CMK (cell line): ENCODE measurements around the gene DGKD.

ENCODE experiments used
- DNase-seq: peaks from one replicate; pipeline ENCODE4 v3.0.0-alpha.2; 2010; ENCODE audit warnings: low read depth

Gene DGKD

DNA sequence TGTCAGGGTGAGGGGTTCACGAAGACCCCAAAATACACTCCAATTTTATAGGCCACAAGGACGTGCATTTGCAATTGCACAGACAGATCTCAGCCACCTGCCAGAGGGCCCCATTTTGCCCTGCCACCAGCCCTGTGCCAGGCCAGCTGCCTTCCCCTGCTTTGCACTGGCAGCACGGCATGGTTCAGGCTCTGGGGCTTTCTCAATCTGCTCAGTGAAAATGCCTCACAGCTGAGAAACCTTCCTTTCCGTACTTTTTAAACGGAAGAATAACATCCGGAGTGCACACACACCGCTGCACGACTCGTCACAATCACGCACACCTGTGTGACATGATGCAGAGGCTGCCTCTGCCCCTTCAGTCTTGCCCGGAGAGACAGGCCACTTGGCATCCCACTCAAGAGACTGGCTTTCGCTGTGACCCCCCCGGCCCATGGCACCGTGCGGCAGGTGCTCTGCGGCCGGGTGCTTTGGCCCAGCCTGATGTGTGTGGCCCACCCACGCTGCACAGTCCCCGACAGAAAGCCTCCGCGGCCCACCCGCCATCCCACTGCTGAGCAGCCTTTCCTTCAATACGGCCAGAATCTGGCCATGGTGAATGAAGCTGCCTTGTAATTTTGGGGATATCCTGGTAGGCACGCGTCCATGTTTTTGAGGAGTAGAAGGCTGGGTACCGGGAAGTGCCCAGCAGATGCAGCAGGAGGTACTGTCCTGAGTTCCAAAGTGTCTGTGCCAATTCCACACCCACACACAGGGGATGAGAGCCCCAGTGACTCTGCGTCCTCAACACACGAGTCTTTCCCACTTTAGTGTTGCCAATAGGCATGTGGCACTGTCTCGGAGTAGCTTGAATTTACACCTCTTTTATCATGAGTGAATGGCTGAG lies 123.5 kb downstream of the DGKD start:
- no peak for DNase-seq

DNA sequence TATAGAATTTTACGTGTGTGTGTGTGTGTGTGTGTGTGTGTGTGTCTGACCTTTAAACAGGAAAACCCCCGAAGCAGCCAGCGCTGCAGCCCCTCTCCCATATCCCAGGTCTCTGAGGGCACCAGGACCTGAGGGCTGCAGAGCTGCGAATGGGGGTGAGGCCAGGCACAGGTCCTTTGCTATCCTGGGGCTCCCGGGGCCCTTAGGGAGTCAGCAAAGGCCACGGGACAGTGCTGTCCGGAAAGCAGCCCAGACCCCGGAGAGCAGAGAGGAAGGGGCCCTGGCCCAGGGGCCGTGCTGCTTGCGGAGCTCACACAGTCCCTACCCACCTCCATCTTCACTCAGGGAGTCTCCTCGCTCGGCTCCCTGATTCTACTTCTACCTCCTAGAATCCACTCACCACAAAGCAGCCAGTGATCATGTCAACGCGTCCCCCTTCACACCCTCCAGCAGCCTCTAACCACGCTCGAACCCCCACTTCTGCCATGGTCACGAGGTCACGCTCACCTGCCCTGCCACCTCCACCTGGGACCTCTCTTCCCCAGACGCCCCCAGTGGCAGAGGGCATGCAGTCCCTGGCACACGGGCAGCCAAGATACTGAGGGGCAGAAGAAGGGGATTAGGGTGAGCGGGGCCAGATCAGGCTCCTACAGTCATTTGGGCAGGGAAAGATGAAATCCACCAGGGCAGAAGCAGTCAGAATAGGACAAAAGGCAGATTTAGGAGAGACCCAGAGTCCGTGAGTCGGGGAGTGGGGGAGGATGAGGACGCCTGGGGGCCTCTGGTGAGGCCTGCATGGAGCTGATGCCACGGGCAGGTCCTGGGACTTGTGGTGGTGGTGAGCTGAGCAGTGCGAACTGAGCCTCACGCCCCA lies 125.6 kb downstream of the DGKD start:
- DNase-seq = no peak

DNA sequence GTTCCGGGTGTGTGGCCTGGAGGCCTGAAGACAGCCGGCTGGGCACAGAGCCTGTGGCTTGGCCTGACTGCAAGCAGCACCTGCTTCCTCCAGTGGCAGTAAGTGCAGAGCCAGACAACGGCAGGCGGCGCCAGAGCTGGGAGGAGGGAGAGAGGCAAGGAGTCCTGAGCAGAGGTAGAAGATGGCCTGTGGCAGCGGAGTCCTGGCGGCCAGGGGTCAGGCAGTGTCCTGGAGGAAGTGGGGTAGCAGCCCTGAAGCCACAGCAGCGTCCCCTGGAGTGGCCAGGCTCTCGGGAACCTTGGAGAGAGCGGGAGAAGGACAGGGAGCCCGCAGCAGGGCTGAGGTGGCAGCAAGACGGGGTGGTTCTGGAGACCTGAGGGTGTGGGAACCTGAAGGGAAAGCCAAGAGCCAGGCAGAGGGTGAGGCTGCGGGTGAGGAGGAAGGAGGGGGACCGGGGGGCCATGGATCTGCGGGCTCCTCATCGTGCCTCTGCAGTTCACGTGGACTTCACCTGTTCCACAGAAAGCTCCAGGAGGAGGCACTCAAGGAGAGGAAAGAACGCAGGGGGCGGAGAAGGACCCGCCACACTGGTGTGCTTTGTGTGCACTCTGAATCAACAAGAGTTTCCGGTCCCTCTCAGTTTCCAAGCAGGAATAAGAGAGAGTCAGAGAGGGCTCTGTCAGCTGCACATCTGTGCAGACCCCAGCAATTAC lies 126.4 kb downstream of the DGKD start:
- DNase-seq = no peak

DNA sequence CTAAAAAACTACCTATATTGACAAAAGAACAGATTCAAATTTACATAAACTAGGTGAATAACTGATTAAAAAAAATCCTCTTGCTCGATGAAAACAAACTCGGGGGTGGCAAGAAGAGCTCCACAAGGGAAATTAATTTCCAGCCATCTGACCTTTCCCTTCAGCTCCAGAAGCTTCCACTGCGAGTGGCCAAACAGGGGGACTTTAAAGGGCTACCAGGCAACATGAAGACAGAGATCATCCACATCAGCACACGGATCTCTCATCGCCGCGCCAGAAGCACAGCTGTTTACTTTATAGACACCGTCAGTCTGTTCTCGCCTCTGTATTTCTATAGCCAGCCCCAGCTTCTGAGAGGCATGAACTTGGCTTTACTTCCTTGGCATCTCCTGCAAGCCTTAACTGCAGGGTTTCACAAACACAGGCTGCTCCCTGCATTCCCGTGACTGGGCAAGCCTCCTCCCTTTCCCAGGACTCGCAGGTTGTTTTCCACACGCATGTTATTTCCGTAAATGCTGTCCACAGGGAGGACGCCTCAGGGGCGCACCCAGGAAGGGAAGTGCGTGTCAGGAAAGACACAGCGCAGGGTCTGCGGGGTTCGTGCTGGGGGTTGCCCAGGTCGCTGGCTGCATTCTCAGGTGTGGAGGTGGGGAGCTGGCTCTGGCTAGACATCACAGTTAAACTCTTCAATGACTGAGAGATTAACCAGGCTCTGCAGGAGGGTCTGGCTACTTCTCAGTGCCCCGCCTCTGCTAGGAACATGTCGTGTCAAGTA lies 127.3 kb downstream of the DGKD start:
- DNase-seq = no peak

DNA sequence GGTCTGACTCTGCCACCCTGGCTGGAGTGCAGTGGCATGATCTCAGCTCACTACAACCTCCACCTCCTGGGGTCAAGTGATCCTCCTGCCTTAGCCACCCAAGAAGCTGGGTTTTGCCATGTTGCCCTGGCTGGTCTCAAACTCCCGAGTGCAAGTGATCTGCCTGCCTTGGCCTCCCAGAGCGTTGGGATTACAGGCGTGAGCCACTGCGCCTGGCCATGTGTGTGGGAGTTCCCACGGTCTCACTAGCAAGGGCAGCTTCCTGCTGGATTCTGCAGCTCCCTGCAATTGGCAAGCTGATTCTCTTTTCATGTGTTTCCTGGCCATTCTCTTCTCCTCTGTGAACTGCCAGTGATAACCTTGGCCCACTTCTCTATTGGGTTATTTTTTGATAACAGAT lies 128.3 kb downstream of the DGKD start:
- no peak for DNase-seq

DNA sequence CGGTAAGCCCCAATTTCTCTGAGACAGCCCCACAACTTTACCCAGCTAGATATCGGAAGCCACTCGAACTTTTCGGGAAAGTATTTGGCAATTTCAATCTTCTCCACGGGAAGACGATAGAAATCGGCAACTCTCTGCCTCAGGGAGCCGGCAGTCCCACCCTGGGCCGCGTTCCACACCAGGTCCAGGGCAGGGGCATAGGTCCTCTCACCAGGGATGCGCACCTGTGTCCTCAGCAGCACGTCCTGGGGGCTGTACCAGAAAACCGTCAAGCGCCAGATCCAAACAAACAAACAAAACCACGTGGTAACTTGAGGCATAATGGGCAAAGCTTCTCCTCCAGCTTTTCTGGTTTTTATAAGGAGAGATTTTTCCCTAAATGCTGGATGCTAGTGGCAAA lies 131.4 kb downstream of the DGKD start:
- no peak for DNase-seq

DNA sequence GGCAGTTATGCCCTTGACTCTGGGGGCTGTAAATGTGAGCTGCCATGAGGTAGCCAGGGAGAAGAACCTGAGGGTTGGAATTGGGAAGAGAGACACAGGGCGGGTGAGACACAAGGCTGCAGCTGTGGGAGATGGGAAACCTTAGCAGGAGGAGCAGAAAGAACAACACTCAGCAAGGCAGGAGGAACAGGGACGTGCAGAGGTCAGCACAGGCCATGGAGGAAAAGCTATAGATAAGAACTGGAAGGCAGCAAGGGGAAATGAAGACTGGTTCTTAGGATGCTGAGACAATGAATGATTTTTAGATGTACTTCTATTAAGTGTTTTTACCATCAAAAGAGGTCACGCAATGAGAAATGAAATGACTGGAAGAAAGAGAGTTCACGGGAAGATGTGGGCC lies 132.1 kb downstream of the DGKD start:
- no peak for DNase-seq

DNA sequence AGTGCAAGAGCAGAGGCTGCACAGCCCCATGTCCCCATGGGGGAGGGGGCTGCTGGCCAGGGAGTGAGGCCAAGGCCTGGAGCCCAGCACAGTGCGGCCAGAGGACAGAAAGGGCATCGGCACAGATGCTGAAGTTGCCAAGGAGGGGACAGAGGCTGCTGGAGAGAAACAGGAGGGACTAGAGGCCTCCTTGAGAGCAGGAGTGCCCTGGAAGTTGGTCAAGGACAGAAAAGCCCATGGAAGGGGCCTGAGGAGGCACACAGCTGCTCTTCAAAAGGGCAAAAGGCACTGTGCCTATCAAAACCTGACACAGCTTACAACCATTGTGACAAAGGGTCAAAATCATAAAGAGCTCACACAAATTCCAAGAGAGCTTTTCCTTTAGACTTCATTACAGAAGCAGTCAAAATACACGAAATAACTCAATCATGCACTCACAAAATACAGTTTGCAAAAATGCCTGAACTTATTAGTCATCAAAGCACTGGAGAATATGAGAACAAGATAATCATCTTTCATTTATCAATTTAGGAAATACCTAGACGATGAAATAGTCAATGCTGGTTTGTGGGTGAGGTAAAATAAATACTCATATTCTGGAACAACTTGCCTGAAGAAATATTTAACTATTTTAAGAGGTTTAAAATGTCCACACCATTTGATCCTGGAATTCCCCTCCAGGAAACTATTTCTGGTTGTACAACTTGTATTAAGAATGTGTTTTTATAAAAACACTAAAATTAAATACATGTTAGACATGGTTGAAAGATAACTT lies 132.7 kb downstream of the DGKD start:
- DNase-seq = no peak

DNA sequence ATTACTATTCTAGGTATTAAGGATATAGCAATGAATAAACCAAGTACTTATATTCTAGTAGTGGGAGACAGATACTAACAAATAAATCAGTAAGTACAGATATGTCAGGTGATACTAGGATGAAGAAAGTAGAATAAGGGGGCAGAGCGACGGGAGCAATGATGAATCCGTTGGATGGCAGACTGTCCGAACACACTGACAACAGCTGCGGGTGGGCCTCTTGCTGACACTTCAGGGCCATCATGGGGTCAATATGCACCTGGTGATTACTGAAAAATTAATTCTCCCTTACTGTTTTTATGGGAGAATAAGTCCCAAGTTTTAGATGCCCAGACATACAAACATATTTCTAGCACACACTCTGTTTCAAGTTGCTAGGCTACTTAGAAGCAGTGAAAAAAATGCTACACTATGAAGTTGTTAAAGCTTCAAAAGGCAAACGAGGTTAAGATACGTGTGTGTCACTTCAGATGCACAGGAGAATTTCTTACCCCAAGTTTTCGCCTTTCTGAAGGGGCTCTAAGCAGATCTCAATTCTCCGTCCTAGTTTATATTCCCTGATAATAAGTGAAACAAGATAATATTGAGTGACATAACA lies 133.6 kb downstream of the DGKD start:
- no peak for DNase-seq

DNA sequence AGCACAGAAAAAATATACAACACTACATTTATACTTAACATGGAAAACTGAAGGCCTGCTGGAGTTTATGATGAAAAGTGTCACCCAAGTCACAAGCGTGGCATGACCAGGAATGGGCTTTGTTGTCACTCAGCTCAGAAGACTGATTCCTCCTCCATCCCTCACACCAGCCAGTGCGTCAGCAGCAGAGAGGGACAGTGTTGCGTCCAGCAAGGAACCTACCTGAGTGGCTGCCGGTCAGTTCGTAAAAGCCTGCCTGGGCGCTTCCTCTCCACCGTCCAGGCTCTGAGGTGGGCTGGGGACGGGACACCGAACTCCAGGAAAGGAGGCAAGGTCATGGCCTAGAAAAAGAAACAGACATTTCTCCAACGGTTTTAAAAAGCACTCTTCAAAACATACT lies 134.8 kb downstream of the DGKD start:
- no peak for DNase-seq

DNA sequence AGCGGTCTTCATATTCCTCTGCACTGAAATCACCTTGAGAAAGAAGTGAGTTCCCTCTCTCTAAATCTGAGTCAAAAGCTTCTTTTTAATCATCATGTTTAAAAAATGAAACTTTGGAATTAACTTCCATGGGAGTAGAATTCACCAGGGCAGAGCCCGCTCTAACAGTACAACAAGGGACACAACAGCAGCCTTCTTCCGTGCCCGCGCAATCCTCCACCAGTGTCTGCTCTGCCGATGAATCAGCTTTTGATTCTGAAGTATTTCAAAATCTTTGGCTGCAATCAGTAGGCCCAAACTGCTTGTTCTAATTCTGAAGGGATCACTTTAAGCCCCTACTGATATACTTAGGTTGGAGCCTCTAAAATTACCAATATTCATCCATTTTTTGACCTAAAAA lies 135.4 kb downstream of the DGKD start:
- DNase-seq = no peak

DNA sequence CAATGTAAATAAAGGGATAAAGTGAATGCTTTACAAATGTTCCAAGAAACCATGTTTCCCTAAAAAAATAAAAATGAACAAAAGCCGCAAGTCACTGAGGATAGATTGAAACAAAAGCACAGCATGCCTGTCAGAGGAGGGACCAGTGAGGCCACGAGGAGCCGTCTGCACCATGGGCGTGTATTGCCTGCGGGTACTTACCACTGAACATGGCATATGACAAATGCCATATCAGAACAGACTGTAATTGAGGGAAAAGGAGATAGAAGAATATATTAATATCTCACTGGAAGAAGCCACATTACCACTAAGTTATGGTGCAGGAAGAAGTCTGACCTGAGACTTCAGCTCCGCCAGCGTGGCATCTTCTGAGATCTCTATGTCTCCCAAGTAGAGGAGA lies 136.5 kb downstream of the DGKD start:
- DNase-seq = no peak

DNA sequence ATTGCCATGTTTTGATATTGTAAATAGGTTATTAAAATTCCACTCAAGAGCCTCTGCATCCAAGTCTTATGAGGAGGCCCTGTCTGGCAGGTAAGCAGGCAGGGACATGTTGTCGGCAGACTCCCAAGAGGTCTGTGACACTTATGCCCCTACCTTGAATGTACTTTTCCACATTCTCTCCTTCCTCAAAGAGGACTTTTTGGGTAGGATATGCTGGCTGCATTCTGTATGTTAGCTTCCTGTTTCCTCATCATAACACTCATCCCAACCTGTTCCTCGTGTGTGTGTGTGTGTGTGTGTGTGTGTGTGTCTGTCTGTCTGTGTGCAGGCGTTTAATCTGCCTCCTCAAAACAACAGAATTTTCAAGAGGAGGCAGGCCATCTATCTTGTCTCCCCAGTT lies 137.0 kb downstream of the DGKD start:
- no peak for DNase-seq

DNA sequence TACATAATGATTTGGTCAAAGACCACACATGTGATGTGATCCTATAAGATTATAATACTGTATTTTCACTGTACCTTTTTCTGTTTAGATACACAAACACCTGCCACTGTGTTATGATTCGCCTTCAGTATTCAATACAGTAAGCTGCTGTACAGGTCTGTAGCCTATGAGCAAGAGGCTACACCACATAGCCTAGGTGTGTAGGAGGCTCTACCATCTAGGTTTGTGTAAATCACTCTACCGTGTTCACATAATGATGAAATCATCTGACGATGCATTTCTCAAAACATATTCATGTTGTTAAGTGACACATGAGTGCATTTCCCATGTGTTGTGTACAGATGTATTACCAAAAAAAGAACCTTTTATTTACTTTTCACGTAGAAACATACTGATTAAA lies 137.8 kb downstream of the DGKD start:
- no peak for DNase-seq

DNA sequence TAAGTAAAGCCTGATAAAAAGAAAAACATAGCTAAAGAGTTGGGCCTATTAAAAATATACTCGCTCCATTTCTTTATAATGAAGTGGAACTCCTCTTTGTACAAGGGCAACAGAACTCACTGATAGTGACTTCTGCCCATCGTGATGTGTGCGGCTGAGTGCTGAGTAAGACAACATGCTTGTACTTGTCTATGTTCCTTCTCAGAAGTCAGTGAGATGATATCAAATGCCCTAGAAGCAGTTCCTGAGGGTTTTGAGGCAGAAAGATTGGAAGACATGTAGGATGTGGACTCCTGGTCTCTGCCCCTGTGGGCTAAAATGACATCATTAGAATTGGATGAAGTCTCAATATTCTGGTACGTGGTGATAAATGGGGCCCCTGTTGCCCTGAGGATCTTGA lies 138.5 kb downstream of the DGKD start:
- no peak for DNase-seq

DNA sequence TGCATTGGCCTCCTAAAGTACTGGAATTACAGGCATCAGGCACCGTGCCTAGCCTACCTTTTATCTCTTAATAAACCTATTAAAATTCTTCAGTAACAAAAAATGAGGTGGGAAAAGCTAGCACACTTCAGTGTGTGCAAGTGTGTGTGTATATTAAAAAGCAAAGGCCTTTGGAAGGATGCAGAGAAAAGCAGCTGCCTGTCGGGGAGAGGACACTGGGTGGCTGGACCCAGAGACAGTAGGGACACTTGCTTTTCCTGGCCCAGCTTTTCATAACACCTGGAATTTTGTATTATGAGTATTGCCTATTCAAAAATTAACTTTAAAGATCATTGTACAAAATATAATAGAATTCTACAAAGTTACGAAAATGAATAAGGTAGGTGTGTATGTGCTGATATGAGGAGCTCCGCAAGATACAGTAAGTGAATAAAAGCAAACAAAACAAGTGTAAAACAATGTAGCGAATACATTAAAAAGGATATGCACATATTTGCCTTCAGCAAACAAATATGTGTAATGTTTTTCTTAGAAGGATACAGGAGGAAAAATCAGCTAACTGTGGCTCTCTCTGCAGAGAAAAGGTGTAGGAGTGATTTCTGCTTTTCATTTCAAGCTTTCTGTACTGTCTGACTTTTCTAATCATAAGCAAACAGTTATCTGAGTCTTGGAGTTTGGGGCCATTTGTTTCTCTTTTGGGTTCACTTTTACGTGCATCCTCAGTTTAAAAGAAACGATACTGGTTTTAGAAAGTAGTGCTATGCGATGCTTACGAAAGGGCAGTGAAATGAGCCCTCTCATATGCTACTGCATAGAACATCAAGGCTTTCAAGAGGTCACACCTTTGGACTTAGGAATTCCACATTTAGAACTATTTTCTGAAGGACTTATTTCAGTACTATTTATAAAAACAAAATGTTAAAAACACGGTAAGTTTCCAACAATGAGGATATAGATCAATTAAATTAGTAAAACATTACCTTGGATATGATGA lies 141.5 kb downstream of the DGKD start:
- DNase-seq = no peak

DNA sequence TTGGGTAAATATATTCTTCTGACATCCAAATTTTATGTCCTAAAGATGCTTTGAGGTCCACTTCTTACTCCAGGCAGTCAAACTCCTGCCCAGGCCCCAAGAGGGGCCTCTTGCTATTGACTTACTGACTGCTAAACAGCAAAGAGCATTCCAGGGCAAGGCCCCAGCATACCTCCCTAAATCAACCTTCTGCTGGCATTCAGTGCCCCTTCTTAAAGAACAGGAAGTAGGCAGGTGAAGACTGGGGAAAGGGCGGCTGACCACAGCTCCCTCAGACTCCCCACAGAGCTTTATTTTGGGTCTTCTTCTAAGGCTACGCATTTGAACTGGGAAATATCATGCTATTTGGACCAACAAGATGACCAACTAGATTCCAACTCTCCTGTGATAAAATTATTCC lies 143.4 kb downstream of the DGKD start:
- no peak for DNase-seq

DNA sequence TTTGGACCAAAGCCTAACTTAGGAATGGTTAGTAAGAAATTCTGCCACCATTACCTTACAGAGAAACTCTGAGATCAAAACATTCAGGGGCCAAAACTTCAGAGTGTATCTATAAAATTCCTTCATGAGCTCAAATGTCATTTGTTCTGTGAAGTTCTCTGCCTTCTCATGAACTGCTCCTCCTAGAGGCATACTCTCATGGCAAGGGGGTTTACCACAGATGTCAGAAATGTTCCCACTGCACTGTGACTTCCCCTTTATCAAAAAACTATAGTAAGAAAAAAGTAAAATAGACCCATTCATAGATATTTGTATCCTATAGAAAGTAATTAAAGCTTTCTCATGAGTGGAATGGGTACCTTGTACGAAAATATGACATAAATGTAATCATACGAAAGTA lies 143.8 kb downstream of the DGKD start:
- no peak for DNase-seq

DNA sequence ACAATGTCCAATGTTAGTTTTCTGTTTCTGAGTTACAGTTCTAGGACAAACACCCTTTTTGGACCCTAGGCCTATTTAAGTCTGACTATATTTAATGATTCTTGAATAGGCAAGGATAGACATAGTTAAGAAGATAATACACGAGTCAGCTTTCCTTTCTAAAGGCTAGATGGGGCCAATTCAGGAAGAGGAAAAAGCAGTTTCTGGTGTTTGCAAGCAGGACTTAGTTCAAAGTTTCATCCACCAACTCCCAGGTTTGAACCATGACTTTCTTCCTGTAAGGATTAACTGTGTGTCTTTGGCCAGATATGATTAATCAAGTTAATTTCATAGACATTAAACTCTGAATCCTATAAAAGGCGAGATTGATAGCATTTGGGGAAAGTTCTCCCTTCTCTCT lies 145.6 kb downstream of the DGKD start:
- no peak for DNase-seq
